ENCODE data around the gene TNFAIP8L1.

DNA sequence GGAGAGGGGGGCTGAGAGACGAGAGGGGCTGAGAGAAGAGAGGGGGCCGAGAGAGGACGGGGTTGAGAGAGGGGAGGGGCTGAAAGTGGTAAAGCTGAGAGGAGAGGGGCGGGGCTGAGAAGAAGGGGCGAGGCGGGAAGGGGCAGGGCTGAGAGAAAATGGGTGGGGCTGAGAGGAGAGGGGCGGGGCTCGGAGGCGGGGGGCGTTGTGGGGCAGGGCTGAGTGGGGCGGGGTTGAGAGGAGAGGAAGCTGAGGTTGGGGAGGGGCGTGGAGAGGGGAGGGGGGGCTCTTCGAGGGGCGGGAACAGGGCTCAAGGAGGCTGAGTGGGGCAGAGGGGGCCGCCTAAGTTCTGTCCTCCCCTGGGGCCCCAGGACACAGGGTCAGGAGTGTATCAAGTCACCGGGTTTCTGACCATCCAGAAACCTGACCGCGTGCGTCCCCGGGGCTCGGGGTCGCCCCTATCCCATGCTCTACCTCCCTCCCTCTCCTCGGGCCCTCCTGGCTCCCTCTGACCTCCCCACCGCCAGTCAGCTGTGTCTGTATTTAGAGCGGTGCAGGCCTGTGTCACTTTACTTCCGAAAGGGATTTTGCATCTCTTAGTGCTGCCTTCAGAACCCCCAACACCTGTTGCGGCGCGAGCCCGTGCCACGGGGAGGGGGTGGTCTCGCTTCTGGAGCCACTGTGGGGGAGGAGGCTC lies 41.2 kb upstream of the TNFAIP8L1 start:
- TF ChIP-seq POLR2AphosphoS5 (IDR thresholded peaks at IDR 0.05; ENCODE audit: borderline replicate concordance, low read depth, low read length) (no peak), EZH2 (IDR thresholded peaks at IDR 0.05) (no peak), FOXP2 (optimal IDR thresholded peaks at IDR 0.05; ENCODE audit: control extremely low read depth, extremely low read length, insufficient read depth) (no peak)
